Stomach (tissue), 9 donors: ENCODE data around the gene NISCH. TPM values are rescaled to one million over a fixed set of nuclear protein-coding genes. Genes with fewer than 3 reads are reported as not detected.
A peak's percentile ranks its signal among the peaks of the same experiment; 100 is the strongest.

Experiments used
- DNase-seq, 2 donors: peaks; one replicate each; pipeline versions ENCODE4 v3.0.0 to v3.0.0-alpha.2; 2013 to 2019
- H3K27ac ChIP-seq, 5 donors: fragments of 200-600 bp in 4 of 5; sonication (generic) in 4 of 5; one replicate each; pipeline ENCODE4 v1.5.1; 2013 to 2019; ENCODE audit warnings: mild to moderate bottlenecking in 1 of 5, moderate library complexity in 1 of 5
- H3K27me3 ChIP-seq, 3 donors: fragments of 200-600 bp; sonication (generic); one replicate each; pipeline ENCODE4 v1.5.1; 2017 to 2019; ENCODE audit warnings: mixed run types in 1 of 3
- H3K36me3 ChIP-seq, 4 donors: fragments of 200-600 bp; sonication (generic); 1 replicate in 3 of 4; 2 replicates in 1 of 4; pipeline ENCODE4 v1.5.1; 2016 to 2019
- H3K4me1 ChIP-seq, 4 donors: fragments of 200-600 bp; sonication (generic); one replicate each; pipeline ENCODE4 v1.5.1; 2016 to 2019
- H3K4me3 ChIP-seq, 4 donors: fragments of 200-600 bp; sonication (generic) in 3 of 4; one replicate each; pipeline ENCODE4 v1.5.1; 2016 to 2019; ENCODE audit warnings: mild to moderate bottlenecking in 1 of 4
- H3K9me3 ChIP-seq, 4 donors: fragments of 200-600 bp; sonication (generic); one replicate each; pipeline ENCODE4 v1.5.1; 2016 to 2019
- EP300 ChIP-seq: sonication (generic); formaldehyde crosslinking; IDR thresholded peaks from one replicate; pipeline ENCODE4 v1.6.1; 2017; ENCODE audit warnings: antibody characterized with exemption
- POLR2A ChIP-seq, 4 donors: fragments of 450-650 bp; IDR thresholded peaks; one replicate each; pipeline ENCODE4 v1.6.1; 2016; ENCODE audit warnings: antibody characterized with exemption in 4 of 4, control low read depth in 2 of 4, mild to moderate bottlenecking in 1 of 4, moderate library complexity in 1 of 4
- POLR2AphosphoS5 ChIP-seq, 3 donors: sonication (generic); formaldehyde crosslinking; IDR thresholded peaks; one replicate each; pipeline ENCODE4 v1.6.1; 2016; ENCODE audit warnings: antibody characterized with exemption in 3 of 3
- WGBS, 5 donors: extraction: QIAGEN DNeasy Blood & Tissue Kit in 3 of 5; methylation state at CpG; one replicate each; pipeline versions ENCODE4 v1.1.5 to v1.1.7; 2013 to 2018; 5-methylcytosine and 5-hydroxymethylcytosine counted together
- intact Hi-C: fragments of 100-400 bp; cut with DNase I; formaldehyde crosslinking; loops from one replicate; pipeline ENCODE4 v1.15.1; 2023; ENCODE audit warnings: low total_unique reads
- polyA plus RNA-seq, 3 donors: library from polyadenylated mRNA; stranded (reverse); fragments of 200-250 nt; gene quantifications; one replicate each; pipeline ENCODE4 v1.2.3, GENCODE V29; 2013
- total RNA-seq, 5 donors: library from RNA; depleted of rRNA; stranded (reverse); fragments of >200 nt; gene quantifications; one replicate each; pipeline versions ENCODE4 v1.1.0 to v1.2.3, GENCODE V29; 2014 to 2016
- TF ChIP-seq, protein P1 (sequence below), 7 experiments: fragments of 450-650 bp in 4 of 7; fragments of 200-600 bp in 3 of 7; sonication (generic) in 3 of 7; IDR thresholded peaks; one replicate each; pipeline ENCODE4 v1.5.1; 2016 to 2019; ENCODE audit warnings: antibody characterized with exemption in 7 of 7, control low read depth in 2 of 7, mild to moderate bottlenecking in 1 of 7
- donor health status: healthy with polysubstance abuse.
- donor health status: Bipolar disorder and iron deficiency.
- donor health status: healthy.

NISCH gene
- total and polyA plus RNA-seq, 8 donors, result 18.3 to 456 (median 69.9) TPM

DNA sequence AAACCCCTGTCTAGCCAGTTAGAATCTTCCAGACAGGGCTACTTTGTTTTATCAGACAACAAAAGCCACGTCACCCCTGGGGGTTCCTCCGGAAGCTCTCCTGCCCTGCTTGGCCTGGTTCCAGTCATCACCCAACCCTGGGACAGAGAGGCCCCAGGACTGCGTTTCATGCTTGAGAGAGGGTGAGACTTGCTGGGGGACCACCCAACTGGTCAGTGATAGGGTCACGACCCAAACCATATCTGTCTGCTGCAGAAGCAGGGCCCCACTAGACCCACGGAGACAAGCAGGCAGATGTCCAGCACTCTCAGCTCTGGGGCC, 77.1 kb downstream of the NISCH start:
- intact Hi-C loops, result no loop called here
- H3K9me3 ChIP-seq, result no peaks in the 10 kb centered on the region
- TF ChIP-seq EP300 (no peak), POLR2A (IDR thresholded peaks at IDR 0.05) (no peak), POLR2AphosphoS5 (IDR thresholded peaks at IDR 0.05) (no peak)
- TF ChIP-seq, protein P1, sequence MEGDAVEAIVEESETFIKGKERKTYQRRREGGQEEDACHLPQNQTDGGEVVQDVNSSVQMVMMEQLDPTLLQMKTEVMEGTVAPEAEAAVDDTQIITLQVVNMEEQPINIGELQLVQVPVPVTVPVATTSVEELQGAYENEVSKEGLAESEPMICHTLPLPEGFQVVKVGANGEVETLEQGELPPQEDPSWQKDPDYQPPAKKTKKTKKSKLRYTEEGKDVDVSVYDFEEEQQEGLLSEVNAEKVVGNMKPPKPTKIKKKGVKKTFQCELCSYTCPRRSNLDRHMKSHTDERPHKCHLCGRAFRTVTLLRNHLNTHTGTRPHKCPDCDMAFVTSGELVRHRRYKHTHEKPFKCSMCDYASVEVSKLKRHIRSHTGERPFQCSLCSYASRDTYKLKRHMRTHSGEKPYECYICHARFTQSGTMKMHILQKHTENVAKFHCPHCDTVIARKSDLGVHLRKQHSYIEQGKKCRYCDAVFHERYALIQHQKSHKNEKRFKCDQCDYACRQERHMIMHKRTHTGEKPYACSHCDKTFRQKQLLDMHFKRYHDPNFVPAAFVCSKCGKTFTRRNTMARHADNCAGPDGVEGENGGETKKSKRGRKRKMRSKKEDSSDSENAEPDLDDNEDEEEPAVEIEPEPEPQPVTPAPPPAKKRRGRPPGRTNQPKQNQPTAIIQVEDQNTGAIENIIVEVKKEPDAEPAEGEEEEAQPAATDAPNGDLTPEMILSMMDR (IDR thresholded peaks at IDR 0.05), result no peak
- H3K36me3 ChIP-seq, result peaks cover 0 to 18% (median 16%) of the 10 kb centered on the region in 4 donors
- peak overlapping the region in 4 of 5 donors; percentile 29 to 76 (median 72) for H3K27ac ChIP-seq
- peaks cover 0 to 13% (median 0%) of the 10 kb centered on the region in 3 donors for H3K27me3 ChIP-seq
- DNase-seq, result peak; percentile 41 to 65
- 42 to 67% (median 49%) methylated on average over 5 of the region's 5 CpGs for WGBS, 5 donors
- peak overlapping the region; percentile 63 to 77 (median 64) for H3K4me3 ChIP-seq
- peaks cover 24 to 65% (median 48%) of the 10 kb centered on the region in 4 donors for H3K4me1 ChIP-seq

DNA sequence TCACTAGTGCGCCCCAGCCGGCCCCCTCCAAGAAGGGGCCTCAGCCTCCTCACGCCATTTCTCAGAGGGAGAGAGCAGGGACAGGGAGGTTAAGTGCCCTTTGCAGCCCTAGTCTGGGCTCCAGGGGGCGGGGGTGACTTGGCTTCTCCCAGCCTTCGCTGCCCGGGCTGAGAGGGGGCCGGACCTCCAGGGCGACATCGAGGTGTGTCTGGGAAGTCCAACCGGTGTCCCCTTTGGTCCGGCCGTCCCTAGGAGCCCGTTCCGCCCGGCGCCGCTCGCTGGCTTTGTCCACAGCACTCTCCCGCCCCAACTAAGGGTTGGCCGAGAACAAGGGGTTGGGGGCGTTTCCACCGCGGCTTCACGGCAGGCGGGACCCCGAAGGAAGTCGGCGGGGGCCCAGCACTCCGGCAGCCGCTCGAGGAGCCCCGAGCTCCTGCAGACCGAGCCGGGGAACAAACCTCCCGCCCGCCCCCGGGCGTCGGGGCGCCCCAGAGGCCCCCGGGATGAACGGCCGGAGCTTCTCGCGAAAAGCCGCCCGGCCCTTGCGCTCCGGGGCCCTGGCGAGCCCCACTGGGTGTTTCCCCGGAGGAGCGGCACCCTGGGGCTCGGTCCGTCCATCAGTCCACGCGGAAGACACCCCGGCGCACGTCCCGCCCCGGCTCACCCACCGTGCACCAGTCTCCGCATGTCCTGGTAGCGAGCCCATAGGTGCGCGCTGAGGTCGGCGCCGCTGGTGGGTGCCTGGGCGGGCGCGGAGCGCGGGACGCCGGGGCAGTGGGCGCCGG, 77.6 kb downstream of the NISCH start:
- Histone ChIP-seq H3K9me3 (no peaks in the 10 kb centered on the region), H3K27me3 (peaks cover 0 to 13% (median 0%) of the 10 kb centered on the region in 3 donors), H3K4me3 (peak overlapping the region; percentile 63 to 77 (median 64)), H3K4me1 (peaks cover 30 to 71% (median 53%) of the 10 kb centered on the region in 4 donors), H3K36me3 (peaks cover 0 to 12% (median 11%) of the 10 kb centered on the region in 4 donors), H3K27ac (peak overlapping the region in 4 of 5 donors; percentile 29 to 76 (median 72))
- 3 to 17% (median 4%) methylated on average over 11 to 78 of the region's 78 CpGs for WGBS, 5 donors
- DNase-seq, result peak; percentile 32 to 71
- intact Hi-C loops, result no loop called here
- no peak for TF ChIP-seq POLR2A (IDR thresholded peaks at IDR 0.05)
- no peak for TF ChIP-seq EP300
- TF ChIP-seq, protein P1 (IDR thresholded peaks at IDR 0.05), result no peak
- no peak for TF ChIP-seq POLR2AphosphoS5 (IDR thresholded peaks at IDR 0.05)

DNA sequence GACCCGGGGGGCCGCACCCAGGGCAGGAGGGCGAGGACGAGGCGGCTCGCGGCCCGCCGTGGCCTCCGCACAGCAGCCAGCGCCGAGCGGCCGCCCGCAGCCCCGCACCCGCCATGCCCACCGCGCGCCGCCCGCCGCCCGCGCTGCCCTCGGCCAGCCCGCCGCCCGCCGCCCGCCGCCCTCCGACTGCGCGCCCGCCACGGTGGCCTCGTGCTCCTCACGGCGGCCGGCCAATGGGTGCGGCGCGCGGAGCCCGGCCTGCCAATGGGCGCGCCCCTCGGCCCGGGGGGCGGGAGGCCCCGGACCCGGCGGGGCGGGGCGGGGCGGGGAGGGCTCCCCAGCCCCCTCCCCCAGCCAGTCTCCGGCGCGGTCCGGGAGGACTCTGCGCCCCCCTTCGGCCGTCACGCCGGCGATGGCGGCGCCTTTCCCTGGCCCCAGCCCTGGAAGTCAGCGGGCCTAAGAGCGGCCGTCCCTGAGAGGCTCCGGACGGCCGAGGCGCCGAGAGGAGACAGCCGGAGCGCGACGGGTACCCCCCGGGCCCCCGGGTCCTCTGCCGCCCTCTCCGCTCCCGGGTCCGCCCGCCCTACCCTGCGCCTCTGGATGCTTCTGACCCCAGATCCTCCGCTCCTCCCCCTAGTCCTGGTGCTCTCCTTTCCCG, 78.3 kb downstream of the NISCH start, which contains the start of gene NT5DC2:
NT5DC2 (minus strand) TSS at position 235 of the 658 bp plus-strand sequence; CDS start at position 115, 120 bp downstream.
- WGBS, 5 donors, result 2 to 9% (median 2%) methylated on average over 9 to 88 of the region's 91 CpGs
- intact Hi-C loops, result no loop called here
- peaks cover 37 to 78% (median 60%) of the 10 kb centered on the region in 4 donors for H3K4me1 ChIP-seq
- no peaks in the 10 kb centered on the region for H3K9me3 ChIP-seq
- peaks cover 0 to 5% (median 3%) of the 10 kb centered on the region in 4 donors for H3K36me3 ChIP-seq
- peaks cover 0 to 13% (median 0%) of the 10 kb centered on the region in 3 donors for H3K27me3 ChIP-seq
- H3K27ac ChIP-seq, result peak within 1 kb of the TSS; percentile 29 to 89 (median 82)
- peak within 1 kb of the TSS; percentile 64 to 77 (median 65) for H3K4me3 ChIP-seq
- peak; percentile 80 to 93 for DNase-seq
- TF ChIP-seq EP300, result no peak
- no peak for TF ChIP-seq POLR2A (IDR thresholded peaks at IDR 0.05)
- TF ChIP-seq, protein P1 (IDR thresholded peaks at IDR 0.05), result no peak
- no peak for TF ChIP-seq POLR2AphosphoS5 (IDR thresholded peaks at IDR 0.05)
